K562 (cell line): Measurements from ENCODE around the gene SIMC1. TPM values are rescaled to one million over a fixed set of nuclear protein-coding genes. Genes with fewer than 3 reads are reported as not detected.
A peak's percentile ranks its signal among the peaks of the same experiment; 100 is the strongest.
"Not testable (repeated sequence)": the region's sequence is repeated elsewhere in the genome, so short reads cannot be mapped to it uniquely, and the experiment has no call there.

Experiments
- ATAC-seq: fragments of 200-7000 bp; cut with Tn5 transposase; 3 replicates; pipeline ENCODE4 v1.9.1; 2020; ENCODE audit warnings: moderate library complexity
- BruUV-seq: library from RNA; stranded (reverse); fragments of 400-500 nt; replicated peaks from 2 replicates; lab custom pipeline; 2021; lab: Mats Ljungman, UMichigan
- CTCF ChIA-PET: fragments of 300-600 bp; formaldehyde crosslinking; extraction: SDS; loops from one replicate; lab custom pipeline; 2021; ENCODE audit warnings: low intra/inter-chr PET ratio; lab: Yijun Ruan, JAX
- POLR2A ChIA-PET: fragments of 300-600, 350-650 bp; sonication (Branson Sonifier 250); formaldehyde crosslinking; extraction: SDS; loops from one replicate; lab custom pipeline; 2021; ENCODE audit warnings: antibody characterized with exemption, inconsistent platforms; lab: Yijun Ruan, JAX
- DNase-seq, 4 experiments: peaks; one replicate each; pipeline versions ENCODE4 v3.0.0 to v3.0.0-alpha.2; 2011 to 2018; ENCODE audit warnings: low spot score in 3 of 4, mixed read lengths in 3 of 4; ENCODE audit errors: extremely low read depth in 1 of 4
- FAIRE-seq: peaks from 2 replicates; lab custom pipeline; 2011; peaks lifted over from hg19 to GRCh38; lab: Jason Lieb, UNC
- H2AFZ ChIP-seq: 2 replicates; pipeline ENCODE4 v1.6.0; 2011; ENCODE audit warnings: low read depth, low read length, control low read depth, inconsistent platforms
- H3K27ac ChIP-seq: fragments of 200-600 bp; 3 replicates; pipeline ENCODE4 v1.8.0; 2011; ENCODE audit warnings: low read depth, mild to moderate bottlenecking, control low read depth, inconsistent platforms, low read length, moderate library complexity, mixed read lengths; ENCODE audit errors: extremely low read depth
- H3K27me3 ChIP-seq, 2 experiments: fragments of 300-600 bp in 1 of 2; 2 replicates in 1 of 2; 3 replicates in 1 of 2; pipeline versions ENCODE4 v1.6.0 to v1.8.0; 2011; ENCODE audit warnings: inconsistent platforms in 2 of 2, low read length in 2 of 2, mild to moderate bottlenecking in 1 of 2, mixed read lengths in 1 of 2, moderate library complexity in 1 of 2; ENCODE audit not compliant: control insufficient read depth in 2 of 2, insufficient read depth in 2 of 2
- H3K36me3 ChIP-seq: fragments of 300-600 bp; 3 replicates; pipeline ENCODE4 v1.8.0; 2011; ENCODE audit warnings: mild to moderate bottlenecking, low read length, inconsistent platforms; ENCODE audit not compliant: control insufficient read depth, insufficient read depth
- H3K4me1 ChIP-seq, 2 experiments: fragments of 200-600 bp in 1 of 2; replicated peaks in 1 of 2; 2 replicates in 1 of 2; 3 replicates in 1 of 2; pipeline versions ENCODE4 v1.5.1 to v1.8.0; 2011; ENCODE audit warnings: inconsistent platforms in 2 of 2, low read length in 2 of 2, mild to moderate bottlenecking in 1 of 2, mixed read lengths in 1 of 2, moderate library complexity in 1 of 2; ENCODE audit not compliant: control insufficient read depth in 2 of 2, insufficient read depth in 2 of 2
- H3K4me2 ChIP-seq: 2 replicates; pipeline ENCODE4 v1.6.1; 2011; ENCODE audit warnings: low read length, control low read depth, inconsistent platforms, mixed read lengths; ENCODE audit not compliant: insufficient read depth
- H3K4me3 ChIP-seq: fragments of 200-600 bp; sonication (generic), shearing (Covaris generic); 2 replicates; pipeline ENCODE4 v1.5.1; 2016; ENCODE audit warnings: control low read depth, inconsistent platforms
- H3K79me2 ChIP-seq: fragments of 200-600 bp; 3 replicates; pipeline ENCODE4 v1.8.0; 2011; ENCODE audit warnings: low read length, inconsistent platforms; ENCODE audit not compliant: control insufficient read depth, insufficient read depth
- H3K9ac ChIP-seq, 2 experiments: 2 replicates each; pipeline versions ENCODE4 v1.6.0 to v1.6.1; 2011; ENCODE audit warnings: low read depth in 2 of 2, low read length in 2 of 2, control low read depth in 1 of 2, inconsistent platforms in 1 of 2, mild to moderate bottlenecking in 1 of 2, mixed read lengths in 1 of 2; ENCODE audit not compliant: insufficient read depth in 1 of 2
- H3K9me1 ChIP-seq: one replicate; pipeline ENCODE4 v1.6.0; 2011; ENCODE audit warnings: inconsistent platforms, mild to moderate bottlenecking, low read length, moderate library complexity; ENCODE audit not compliant: control insufficient read depth, insufficient read depth
- H3K9me3 ChIP-seq: replicated peaks from 2 replicates; pipeline ENCODE4 v1.5.1; 2011; ENCODE audit warnings: low read depth, low read length, inconsistent platforms; ENCODE audit not compliant: control insufficient read depth, insufficient read depth
- H4K20me1 ChIP-seq: replicated peaks from 2 replicates; pipeline ENCODE4 v1.6.1; 2011; ENCODE audit warnings: low read length, inconsistent platforms, mixed read lengths; ENCODE audit not compliant: control insufficient read depth, insufficient read depth
- ARID1B ChIP-seq: fragments of 450-650 bp; IDR thresholded peaks from 2 replicates; pipeline ENCODE4 v1.6.1; 2016; ENCODE audit warnings: antibody characterized with exemption, mild to moderate bottlenecking, inconsistent platforms
- MEIS2 ChIP-seq: fragments of 450-650 bp; IDR thresholded peaks from 2 replicates; pipeline ENCODE4 v1.6.1; 2014; ENCODE audit warnings: mild to moderate bottlenecking; ENCODE audit not compliant: partially characterized antibody
- PBX2 ChIP-seq, 2 experiments: IDR thresholded peaks in 1 of 2; conservative IDR thresholded peaks in 1 of 2; 2 replicates each; pipeline ENCODE4 v1.6.1; 2016; ENCODE audit warnings: low read depth in 2 of 2, mild to moderate bottlenecking in 1 of 2, missing compliant biosample characterization in 1 of 2, missing genetic modification characterization in 1 of 2, moderate library complexity in 1 of 2
- RAD21 ChIP-seq, 2 experiments: fragments of 250-450 bp in 1 of 2; fragments of 450-650 bp in 1 of 2; sonication (Bioruptor Pico) in 1 of 2; formaldehyde crosslinking in 1 of 2; IDR thresholded peaks in 1 of 2; conservative IDR thresholded peaks in 1 of 2; 2 replicates each; pipeline versions ENCODE4 v1.4.0 to v1.8.0; 2020 to 2022; ENCODE audit warnings: mild to moderate bottlenecking in 2 of 2, moderate library complexity in 1 of 2
- ZNF384 ChIP-seq: IDR thresholded peaks from 2 replicates; pipeline ENCODE4 v1.6.1; 2012; ENCODE audit warnings: low read depth, low read length, improper control_type of control experiment
- WGBS: fragments of 100-300 bp; shearing (Covaris generic); methylation state at CpG from one replicate; pipeline ENCODE4 v1.1.6; 2016; ENCODE audit warnings: low coverage, mixed read lengths; ENCODE audit not compliant: insufficient coverage; ENCODE audit errors: missing lambda C conversion rate; 5-methylcytosine and 5-hydroxymethylcytosine counted together
- in situ Hi-C: fragments of 300-500 bp; cut with MboI; formaldehyde crosslinking; loops from 4 replicates; pipeline ENCODE4 v1.15.0; 2018; ENCODE audit warnings: inconsistent platforms, mixed read lengths
- intact Hi-C: fragments of 100-400 bp; cut with micrococcal nuclease; formaldehyde crosslinking; loops from 2 replicates; pipeline ENCODE4 v1.14.2; 2022
- polyA plus RNA-seq, 8 experiments: library from polyadenylated mRNA; depleted of rRNA in 4 of 8; stranded (reverse) in 5 of 8; unstranded in 3 of 8; fragments of >200 nt; fragmentation: Nextera tagmentation in 2 of 8; fragmentation: Illumina TruSeq in 1 of 8; extraction: Ambion mirVana in 2 of 8; extraction: Trizol in 1 of 8; gene quantifications; 2 replicates each; pipeline versions ENCODE4 v1.2.1 to v1.2.3, GENCODE V29; 2011 to 2014; ENCODE audit warnings: inconsistent platforms in 1 of 8, missing spikeins in 1 of 8
- total RNA-seq, 7 experiments: library from RNA; depleted of rRNA in 6 of 7; stranded (reverse); fragments of >200 nt in 6 of 7; fragmentation: Illumina TruSeq in 2 of 7; extraction: Trizol in 2 of 7; gene quantifications; 2 replicates each; pipeline versions ENCODE4 v1.2.1 to v1.2.3, GENCODE V29; 2011 to 2021; ENCODE audit warnings: low replicate concordance in 1 of 7
- TF ChIP-seq, protein P1 (sequence below): fragments of 450-650 bp; IDR thresholded peaks from 2 replicates; pipeline ENCODE4 v1.6.1; 2016

SIMC1 gene
- total and polyA plus RNA-seq, 9 of the 15 experiments (the other 6 are each of a cell fraction or from before 2014, with no cell fraction given) = 7.2 to 36.3 (median 14.7) TPM

GRCh38 chr5:176216393-176216916 lies 21.8 kb upstream of the SIMC1 start (continued):
- TF ChIP-seq RAD21 (CRISPR knock-in tag; conservative IDR thresholded peaks at IDR 0.05 in 1 of 2, IDR thresholded peaks at IDR 0.05 in 1 of 2) = 0 out of 4 replicates have a peak, but pooled peaks of 1 of the 2 experiments have one; percentile 9

GRCh38 chr5:176217188-176217729 lies 21.0 kb upstream of the SIMC1 start:
- BruUV-seq, H3K4me3 ChIP-seq, H3K36me3 ChIP-seq, H3K4me2 ChIP-seq, intact Hi-C loops, H4K20me1 ChIP-seq, H3K4me1 ChIP-seq, DNase-seq, H3K9me3 ChIP-seq, CTCF ChIA-PET, H3K27me3 ChIP-seq, POLR2A ChIA-PET, H3K79me2 ChIP-seq, in situ Hi-C loops, H3K9me1 ChIP-seq, FAIRE-seq: not testable (repeated sequence)
- 21% methylated on average over 4 of the region's 5 CpGs for WGBS
- ATAC-seq = peak; percentile 73
- Histone ChIP-seq H2AFZ (peak overlapping the region; percentile 79), H3K27ac (peak overlapping the region; percentile 84), H3K9ac (peak overlapping the region in 1 of 2 experiments; percentile 35; a peak in 1 of 4 replicates)

GRCh38 chr5:176217764-176218163 lies 20.5 kb upstream of the SIMC1 start:
- WGBS = 0% methylated on average over 2 of the region's 2 CpGs
- in situ Hi-C loops; CTCF ChIA-PET; H3K9me3 ChIP-seq; DNase-seq; H3K4me2 ChIP-seq; H3K27me3 ChIP-seq; FAIRE-seq; H3K36me3 ChIP-seq; POLR2A ChIA-PET; BruUV-seq; H3K9ac ChIP-seq; H3K4me1 ChIP-seq; H3K4me3 ChIP-seq; H2AFZ ChIP-seq; H3K9me1 ChIP-seq; H4K20me1 ChIP-seq; intact Hi-C loops; TF ChIP-seq PBX2 (CRISPR knock-in tag; IDR thresholded peaks at IDR 0.05; ENCODE audit: low read depth): not testable (repeated sequence)
- ATAC-seq = peak; percentile 37; the same call in 1 of the 3 replicates
- peak; percentile 56 for TF ChIP-seq MEIS2
- TF ChIP-seq ARID1B = 0 out of 2 replicates have a peak, but pooled peaks have one; percentile 8
- TF ChIP-seq ZNF384 = 0 out of 2 replicates have a peak, but pooled peaks have one; percentile 15
- TF ChIP-seq, protein P1, sequence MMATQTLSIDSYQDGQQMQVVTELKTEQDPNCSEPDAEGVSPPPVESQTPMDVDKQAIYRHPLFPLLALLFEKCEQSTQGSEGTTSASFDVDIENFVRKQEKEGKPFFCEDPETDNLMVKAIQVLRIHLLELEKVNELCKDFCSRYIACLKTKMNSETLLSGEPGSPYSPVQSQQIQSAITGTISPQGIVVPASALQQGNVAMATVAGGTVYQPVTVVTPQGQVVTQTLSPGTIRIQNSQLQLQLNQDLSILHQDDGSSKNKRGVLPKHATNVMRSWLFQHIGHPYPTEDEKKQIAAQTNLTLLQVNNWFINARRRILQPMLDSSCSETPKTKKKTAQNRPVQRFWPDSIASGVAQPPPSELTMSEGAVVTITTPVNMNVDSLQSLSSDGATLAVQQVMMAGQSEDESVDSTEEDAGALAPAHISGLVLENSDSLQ = peak; percentile 64
- peak; percentile 57 for TF ChIP-seq PBX2 (tag; conservative IDR thresholded peaks at IDR 0.05; ENCODE audit: low read depth)
- TF ChIP-seq, all 486 proteins: peak for 5; not testable (repeated sequence) for 481
- H3K79me2 ChIP-seq, H3K27ac ChIP-seq: not testable (repeated sequence)
